Measurements from ENCODE around the gene CMTM4. TPM values are rescaled to one million over a fixed set of nuclear protein-coding genes. Genes with fewer than 3 reads are reported as not detected.
"Not testable (repeated sequence)": the region's sequence is repeated elsewhere in the genome, so short reads cannot be mapped to it uniquely, and the experiment has no call there.

CMTM4 gene
- total RNA-seq, 1 experiment from 2014 or later = 110 TPM

- Mint-ChIP-seq H3K9me3 (ENCODE audit: low read depth, unreplicated experiment) (no peaks in the 10 kb centered on the region), H3K27ac (ENCODE audit: unreplicated experiment) (no peak overlapping the region), H3K4me1 (ENCODE audit: low read depth, unreplicated experiment) (peaks cover 10% of the 10 kb centered on the region), H3K36me3 (ENCODE audit: insufficient read depth, unreplicated experiment) (peaks cover 65% of the 10 kb centered on the region), H3K4me3 (ENCODE audit: low read depth, unreplicated experiment) (no peak overlapping the region), H3K27me3 (ENCODE audit: unreplicated experiment) (no peaks in the 10 kb centered on the region)
- no peak for DNase-seq
- CTCF ChIA-PET = no interaction called here
- intact Hi-C loops (cut with micrococcal nuclease; ENCODE audit: unreplicated experiment) = loop anchor here (10.0 kb wide), 1 partner anchor 82 kb away; the partner anchor contains the start of gene CMTM4
- no TSS peak for BruUV-seq (replicated peaks)
- no peak for TF ChIP-seq CTCF (IDR thresholded peaks at IDR 0.05; ENCODE audit: unreplicated experiment)
Measured at GRCh38 chr16:66612422-66612821, 84.1 kb downstream of the CMTM4 start.

GRCh38 chr16:66611911-66612310 lies 84.6 kb downstream of the CMTM4 start:
- H3K27ac Mint-ChIP-seq (ENCODE audit: unreplicated experiment); CTCF ChIA-PET; BruUV-seq (replicated peaks); H3K27me3 Mint-ChIP-seq (ENCODE audit: unreplicated experiment); DNase-seq; H3K9me3 Mint-ChIP-seq (ENCODE audit: low read depth, unreplicated experiment); H3K4me3 Mint-ChIP-seq (ENCODE audit: low read depth, unreplicated experiment): not testable (repeated sequence)
- Mint-ChIP-seq H3K36me3 (ENCODE audit: insufficient read depth, unreplicated experiment) (peaks cover 67% of the 10 kb centered on the region), H3K4me1 (ENCODE audit: low read depth, unreplicated experiment) (peaks cover 10% of the 10 kb centered on the region)
- intact Hi-C loops (cut with micrococcal nuclease; ENCODE audit: unreplicated experiment) = loop anchor here (10.0 kb wide), 1 partner anchor 83 kb away; the partner anchor contains the start of gene CMTM4

- intact Hi-C loops (cut with micrococcal nuclease; ENCODE audit: unreplicated experiment) = loop anchor here (10.0 kb wide), 1 partner anchor 85 kb away; the partner anchor contains the start of gene CMTM4
- TF ChIP-seq CTCF (IDR thresholded peaks at IDR 0.05; ENCODE audit: unreplicated experiment) = no peak
- CTCF ChIA-PET = no interaction called here
- H3K27ac Mint-ChIP-seq (ENCODE audit: unreplicated experiment) = no peak overlapping the region
- peaks cover 21% of the 10 kb centered on the region for H3K4me1 Mint-ChIP-seq (ENCODE audit: low read depth, unreplicated experiment)
- H3K27me3 Mint-ChIP-seq (ENCODE audit: unreplicated experiment) = no peaks in the 10 kb centered on the region
- BruUV-seq (replicated peaks) = no TSS peak
- no peaks in the 10 kb centered on the region for H3K9me3 Mint-ChIP-seq (ENCODE audit: low read depth, unreplicated experiment)
- H3K4me3 Mint-ChIP-seq (ENCODE audit: low read depth, unreplicated experiment) = no peak overlapping the region
- no peak for DNase-seq
- H3K36me3 Mint-ChIP-seq (ENCODE audit: insufficient read depth, unreplicated experiment) = peaks cover 65% of the 10 kb centered on the region
Measured at GRCh38 chr16:66610111-66610820, 86.3 kb downstream of the CMTM4 start.

- intact Hi-C loops (cut with micrococcal nuclease; ENCODE audit: unreplicated experiment) = loop anchor here (2.0 to 5.0 kb wide), 3 partner anchors 54 to 263 kb away; no protein-coding TSS in a partner anchor
- no peak for DNase-seq
- H3K36me3 Mint-ChIP-seq (ENCODE audit: insufficient read depth, unreplicated experiment) = peaks cover 65% of the 10 kb centered on the region
- H3K9me3 Mint-ChIP-seq (ENCODE audit: low read depth, unreplicated experiment) = no peaks in the 10 kb centered on the region
- H3K4me3 Mint-ChIP-seq (ENCODE audit: low read depth, unreplicated experiment) = no peak overlapping the region
- no TSS peak for BruUV-seq (replicated peaks)
- CTCF ChIA-PET = interaction anchor here (0.6 to 1.7 kb wide), 17 partner anchors 8 to 271 kb away, joined by 3 to 35 read pairs (median 5); partner anchors contain the start of genes CKLF, CMTM4, NAE1 and PDP2
- no peak for TF ChIP-seq CTCF (IDR thresholded peaks at IDR 0.05; ENCODE audit: unreplicated experiment)
- H3K27ac Mint-ChIP-seq (ENCODE audit: unreplicated experiment) = no peak overlapping the region
- no peaks in the 10 kb centered on the region for H3K27me3 Mint-ChIP-seq (ENCODE audit: unreplicated experiment)
- H3K4me1 Mint-ChIP-seq (ENCODE audit: low read depth, unreplicated experiment) = peaks cover 23% of the 10 kb centered on the region
Measured at GRCh38 chr16:66609139-66609510, 87.4 kb downstream of the CMTM4 start.

Data from Calu3 (cell line).